Upper lobe of left lung (tissue), 6 donors: Measurements from ENCODE around the gene OPN5. TPM values are rescaled to one million over a fixed set of nuclear protein-coding genes. Genes with fewer than 3 reads are reported as not detected.
A peak's percentile ranks its signal among the peaks of the same experiment; 100 is the strongest.

Source experiments
- ATAC-seq, 2 donors: fragments of 200-7000 bp; cut with Tn5 transposase; one replicate each; pipeline ENCODE4 v1.9.1; 2022; ENCODE audit warnings: mild to moderate bottlenecking in 2 of 2, moderate library complexity in 2 of 2; ENCODE audit not compliant: low FRiP score in 2 of 2
- DNase-seq, 2 donors: peaks; one replicate each; pipeline ENCODE4 v3.0.0-alpha.2; 2019 to 2020
- H3K27ac ChIP-seq, 4 donors: fragments of 200-600 bp; sonication (generic); one replicate each; pipeline ENCODE4 v1.5.1; 2016 to 2019
- H3K27me3 ChIP-seq, 4 donors: fragments of 200-600 bp; sonication (generic); one replicate each; pipeline ENCODE4 v1.5.1; 2017 to 2019
- H3K36me3 ChIP-seq, 4 donors: fragments of 200-600 bp; sonication (generic); one replicate each; pipeline ENCODE4 v1.5.1; 2016 to 2019
- H3K4me1 ChIP-seq, 4 donors: fragments of 200-600 bp; sonication (generic); one replicate each; pipeline ENCODE4 v1.5.1; 2018 to 2019
- H3K4me3 ChIP-seq, 4 donors: fragments of 200-600 bp; sonication (generic); one replicate each; pipeline ENCODE4 v1.5.1; 2017 to 2019; ENCODE audit warnings: mild to moderate bottlenecking in 2 of 4, moderate library complexity in 1 of 4
- H3K9me3 ChIP-seq, 4 donors: fragments of 200-600 bp; sonication (generic); one replicate each; pipeline ENCODE4 v1.5.1; 2018 to 2019
- CTCF ChIP-seq, 6 experiments: fragments of 450-650 bp in 4 of 6; fragments of 200-600 bp in 2 of 6; sonication (generic) in 2 of 6; IDR thresholded peaks; one replicate each; pipeline ENCODE4 v1.5.1; 2016 to 2019; ENCODE audit warnings: antibody characterized with exemption in 6 of 6
- EP300 ChIP-seq, 4 donors: sonication (generic); formaldehyde crosslinking; IDR thresholded peaks; one replicate each; pipeline ENCODE4 v1.5.1; 2017; ENCODE audit warnings: antibody characterized with exemption in 4 of 4, control low read depth in 2 of 4
- POLR2A ChIP-seq, 4 donors: fragments of 450-650 bp; IDR thresholded peaks; one replicate each; pipeline ENCODE4 v1.5.1; 2016 to 2017; ENCODE audit warnings: antibody characterized with exemption in 4 of 4, mild to moderate bottlenecking in 2 of 4
- POLR2AphosphoS5 ChIP-seq, 2 donors: sonication (generic); formaldehyde crosslinking; IDR thresholded peaks; one replicate each; pipeline ENCODE4 v1.5.1; 2017; ENCODE audit warnings: antibody characterized with exemption in 2 of 2
- WGBS, 2 donors: methylation state at CpG; one replicate each; pipeline ENCODE4 v1.1.5; 2017 to 2018; 5-methylcytosine and 5-hydroxymethylcytosine counted together
- total RNA-seq, 6 donors: library from RNA; depleted of rRNA in 4 of 6; stranded (reverse); fragments of >200 nt in 4 of 6; gene quantifications; one replicate each; pipeline versions ENCODE4 v1.1.0 to v1.2.1, GENCODE V29; 2016 to 2021
- donor health status: DM: no; HTN: no; CAD: no; lungs with moderate emphysema.
- donor health status: DM: no; HTN: yes; CAD: no; lungs with severe emphysema.

The OPN5 gene
- total RNA-seq, 6 donors from 2014 or later, result not detected

- no peaks in the 10 kb centered on the region for H3K36me3 ChIP-seq
- no peak for DNase-seq
- TF ChIP-seq POLR2A (IDR thresholded peaks at IDR 0.05), result no peak
- no peak for TF ChIP-seq EP300 (IDR thresholded peaks at IDR 0.05)
- no peak for TF ChIP-seq POLR2AphosphoS5 (IDR thresholded peaks at IDR 0.05)
- no peak for TF ChIP-seq CTCF (IDR thresholded peaks at IDR 0.05)
- 83 to 98% methylated on average over 1 of the region's 1 CpG for WGBS, 2 donors
- H3K4me1 ChIP-seq, result no peaks in the 10 kb centered on the region
- H3K4me3 ChIP-seq, result no peak overlapping the region
- no peak overlapping the region for H3K27ac ChIP-seq
- no peaks in the 10 kb centered on the region for H3K27me3 ChIP-seq
- H3K9me3 ChIP-seq, result no peaks in the 10 kb centered on the region
- no peak for ATAC-seq
Observed at GRCh38 chr6:47767102-47767501, 14.7 kb upstream of the OPN5 start.

GRCh38 chr6:47769982-47770381 lies 11.8 kb upstream of the OPN5 start:
- H3K36me3 ChIP-seq, result no peaks in the 10 kb centered on the region
- no peak for DNase-seq
- no peaks in the 10 kb centered on the region for H3K9me3 ChIP-seq
- no peaks in the 10 kb centered on the region for H3K4me1 ChIP-seq
- TF ChIP-seq POLR2AphosphoS5 (IDR thresholded peaks at IDR 0.05) (no peak), CTCF (IDR thresholded peaks at IDR 0.05) (no peak), EP300 (IDR thresholded peaks at IDR 0.05) (no peak), POLR2A (IDR thresholded peaks at IDR 0.05) (no peak)
- H3K27ac ChIP-seq, result no peak overlapping the region
- ATAC-seq, result no peak
- no peak overlapping the region for H3K4me3 ChIP-seq
- no peaks in the 10 kb centered on the region for H3K27me3 ChIP-seq

DNA sequence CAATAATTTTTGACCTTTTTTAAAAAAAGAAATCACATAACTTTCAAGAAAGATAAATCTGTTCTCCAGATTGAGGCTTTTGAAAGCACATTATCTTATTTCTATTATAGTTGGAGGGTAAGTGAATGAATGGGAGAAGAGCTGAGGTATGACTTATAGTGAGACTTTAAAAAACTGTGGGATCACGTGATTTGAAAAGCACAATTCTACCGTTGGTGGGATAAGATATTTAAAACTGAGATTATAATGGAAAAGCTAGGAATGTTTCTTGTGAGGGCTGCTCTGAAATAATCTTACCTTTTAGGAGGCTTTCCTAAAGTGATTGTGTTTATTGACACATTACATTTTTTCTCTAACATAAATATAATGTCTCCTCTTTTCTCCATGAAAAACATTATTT lies 9.5 kb upstream of the OPN5 start:
- Histone ChIP-seq H3K4me3 (no peak overlapping the region), H3K27ac (no peak overlapping the region), H3K27me3 (no peaks in the 10 kb centered on the region), H3K9me3 (no peaks in the 10 kb centered on the region), H3K4me1 (no peaks in the 10 kb centered on the region), H3K36me3 (no peaks in the 10 kb centered on the region)
- DNase-seq, result no peak
- TF ChIP-seq POLR2A (IDR thresholded peaks at IDR 0.05) (no peak), POLR2AphosphoS5 (IDR thresholded peaks at IDR 0.05) (no peak), EP300 (IDR thresholded peaks at IDR 0.05) (no peak), CTCF (IDR thresholded peaks at IDR 0.05) (no peak)
- WGBS, 2 donors, result 63 to 84% methylated on average over 2 of the region's 2 CpGs
- ATAC-seq, result no peak

GRCh38 chr6:47773005-47773404 lies 8.8 kb upstream of the OPN5 start:
- no peaks in the 10 kb centered on the region for H3K27me3 ChIP-seq
- DNase-seq, result no peak
- no peak overlapping the region for H3K27ac ChIP-seq
- ATAC-seq, result no peak
- H3K4me1 ChIP-seq, result no peaks in the 10 kb centered on the region
- 82 to 89% methylated on average over 5 of the region's 5 CpGs for WGBS, 2 donors
- H3K36me3 ChIP-seq, result no peaks in the 10 kb centered on the region
- no peaks in the 10 kb centered on the region for H3K9me3 ChIP-seq
- no peak overlapping the region for H3K4me3 ChIP-seq
- no peak for TF ChIP-seq POLR2AphosphoS5 (IDR thresholded peaks at IDR 0.05)

DNA sequence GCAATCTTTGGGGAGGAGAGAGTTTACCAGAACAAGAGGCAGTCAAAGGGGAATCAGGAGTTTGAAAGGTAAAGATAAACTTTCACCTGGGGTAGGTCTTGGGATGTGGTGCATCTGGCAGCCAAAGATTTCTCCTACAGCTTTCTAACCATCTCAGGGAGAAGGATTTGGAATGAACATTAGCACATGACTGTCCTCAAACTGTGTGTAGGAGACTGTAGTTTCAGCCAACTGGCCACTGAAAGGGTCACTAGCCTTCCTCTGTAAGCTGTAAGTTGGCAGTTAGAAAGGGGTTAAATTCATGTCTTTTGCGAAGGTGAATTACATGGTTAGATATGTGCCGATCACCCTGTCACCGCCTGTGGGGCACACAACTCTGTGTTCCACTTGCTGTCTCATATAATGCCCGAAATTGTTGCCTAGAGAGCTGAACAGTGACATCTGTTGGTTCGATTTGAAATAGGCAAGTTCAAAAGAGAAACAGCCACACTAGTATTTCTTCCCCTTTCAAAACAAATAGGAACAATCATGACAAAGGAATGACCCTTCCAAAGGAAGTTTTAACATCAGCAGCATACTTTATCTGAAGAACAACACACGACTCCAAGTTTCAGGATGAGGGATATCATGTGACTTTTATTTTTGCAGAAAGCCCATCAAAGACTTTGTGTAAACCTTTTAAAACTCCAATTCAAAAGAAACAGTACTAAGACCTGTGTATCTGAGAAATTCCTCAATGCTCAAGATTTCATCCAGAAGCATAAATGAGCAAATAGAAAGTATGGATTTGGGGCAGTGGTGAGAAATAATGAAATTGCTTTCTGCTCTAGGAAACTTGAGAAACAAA lies 1.1 kb upstream of the OPN5 start:
- WGBS, 2 donors, result 0 to 2% methylated on average over 6 of the region's 6 CpGs
- Histone ChIP-seq H3K27me3 (no peaks in the 10 kb centered on the region), H3K9me3 (no peaks in the 10 kb centered on the region), H3K27ac (no peak overlapping the region), H3K4me3 (no peak overlapping the region), H3K36me3 (no peaks in the 10 kb centered on the region), H3K4me1 (peaks cover 0 to 7% (median 3%) of the 10 kb centered on the region in 4 donors)
- TF ChIP-seq CTCF (IDR thresholded peaks at IDR 0.05), result peak; percentile 33 to 65 (median 49)
- no peak for TF ChIP-seq POLR2AphosphoS5 (IDR thresholded peaks at IDR 0.05)
- ATAC-seq (peak; percentile 75 to 86), DNase-seq (peak in 1 of 2 donors; percentile 22)
